Fibroblast of pulmonary artery (primary cell): Measurements from ENCODE around the gene PPP2R2C.

Source experiments
- DNase-seq: peaks from one replicate; pipeline ENCODE4 v3.0.0-alpha.2; 2010; ENCODE audit warnings: low read depth
- H3K4me3 ChIP-seq: replicated peaks from 2 replicates; pipeline ENCODE4 v1.5.1; 2011; ENCODE audit warnings: low read depth, mild to moderate bottlenecking, control low read depth, low read length, moderate library complexity
- CTCF ChIP-seq: IDR thresholded peaks from 2 replicates; pipeline ENCODE4 v1.5.1; 2011; ENCODE audit warnings: mild to moderate bottlenecking, control low read depth, low read length, inconsistent platforms; ENCODE audit errors: missing control alignments

PPP2R2C gene

GRCh38 chr4:6469898-6470501 is 2.4 kb downstream of the PPP2R2C start:
- DNase-seq: no peak
- H3K4me3 ChIP-seq: peak overlapping the region; percentile 30
- TF ChIP-seq CTCF: no peak

DNA sequence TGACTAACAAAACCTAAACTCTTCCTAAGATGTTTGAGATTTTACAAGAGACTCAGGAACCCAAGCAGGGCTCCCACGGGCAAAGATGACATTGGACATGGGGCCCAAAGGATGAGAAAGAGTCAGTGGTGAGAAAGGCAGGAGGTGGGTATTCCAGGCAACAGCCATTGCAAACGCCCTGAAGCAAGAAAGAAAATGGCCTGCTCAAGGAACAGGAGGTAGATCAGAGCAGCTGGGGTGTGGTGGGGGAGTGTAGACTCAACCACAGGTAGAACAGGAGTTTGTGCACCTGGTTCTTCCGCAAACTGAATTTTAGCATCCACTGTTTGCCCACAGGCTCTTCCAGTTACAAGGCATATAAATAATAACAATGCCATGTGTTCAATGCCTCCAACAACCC is 3.3 kb downstream of the PPP2R2C start:
- DNase-seq: no peak
- TF ChIP-seq CTCF: no peak
- no peak overlapping the region for H3K4me3 ChIP-seq

- TF ChIP-seq CTCF: no peak
- DNase-seq: no peak
- H3K4me3 ChIP-seq: no peak overlapping the region
Observed at GRCh38 chr4:6468376-6468775, 4.0 kb downstream of the PPP2R2C start.

DNA sequence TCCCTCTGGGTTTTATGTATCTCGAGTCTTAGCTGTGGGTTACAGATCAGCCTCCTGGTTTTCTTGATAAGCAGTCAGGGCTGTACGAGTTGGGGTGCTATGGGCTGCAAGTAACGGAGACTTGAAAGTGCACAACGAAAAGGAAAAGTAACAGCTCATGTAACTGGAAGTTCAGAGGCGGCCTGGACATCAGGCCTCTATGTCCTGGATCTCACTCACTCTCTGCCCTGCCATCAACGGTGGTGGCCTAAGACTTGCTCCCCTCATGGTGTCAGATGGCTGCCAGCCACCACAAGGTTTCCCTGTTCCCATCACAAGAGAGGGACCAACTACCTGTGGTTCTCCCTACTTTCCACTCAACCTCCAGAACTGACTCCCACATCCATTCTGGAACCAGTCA is 4.8 kb downstream of the PPP2R2C start:
- H3K4me3 ChIP-seq: no peak overlapping the region
- DNase-seq: no peak
- no peak for TF ChIP-seq CTCF

DNA sequence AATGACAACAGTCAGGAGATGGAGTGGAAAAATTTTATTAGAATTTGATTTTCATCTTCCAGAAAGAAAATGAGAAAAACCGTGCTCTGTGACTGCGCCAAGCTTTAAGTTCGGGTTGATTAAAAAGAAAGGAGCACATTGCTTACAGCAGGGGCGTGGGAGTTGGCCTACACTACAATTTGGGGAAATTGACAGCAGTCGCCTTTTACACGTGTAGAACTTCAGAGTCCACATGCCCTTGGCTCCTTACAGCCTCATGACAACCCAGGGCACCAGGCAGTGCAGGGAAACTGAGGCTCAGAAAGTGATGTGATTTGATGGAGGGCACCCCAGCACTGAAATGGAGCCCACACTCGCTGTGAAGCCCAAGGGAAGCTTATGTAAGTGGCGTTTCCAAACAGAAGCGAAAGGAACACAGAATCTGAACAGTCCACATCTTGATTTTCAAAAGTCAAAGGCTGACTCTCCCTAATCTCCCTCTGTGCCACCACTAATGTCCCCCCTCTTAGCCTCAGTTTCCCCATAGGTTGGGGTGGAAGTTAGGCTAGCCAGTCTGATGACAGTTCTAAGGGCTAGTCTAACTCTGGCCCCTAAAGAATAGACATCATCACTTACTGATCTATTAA is 5.5 kb downstream of the PPP2R2C start:
- no peak for DNase-seq
- TF ChIP-seq CTCF: no peak
- no peak overlapping the region for H3K4me3 ChIP-seq

GRCh38 chr4:6465955-6466354 is 6.5 kb downstream of the PPP2R2C start:
- no peak for DNase-seq
- no peak for TF ChIP-seq CTCF

More at GRCh38 chr4:6465955-6466354, 6.5 kb downstream of the PPP2R2C start:
- H3K4me3 ChIP-seq: no peak overlapping the region
